Measurements from ENCODE around the gene PCYT1A.

DNA sequence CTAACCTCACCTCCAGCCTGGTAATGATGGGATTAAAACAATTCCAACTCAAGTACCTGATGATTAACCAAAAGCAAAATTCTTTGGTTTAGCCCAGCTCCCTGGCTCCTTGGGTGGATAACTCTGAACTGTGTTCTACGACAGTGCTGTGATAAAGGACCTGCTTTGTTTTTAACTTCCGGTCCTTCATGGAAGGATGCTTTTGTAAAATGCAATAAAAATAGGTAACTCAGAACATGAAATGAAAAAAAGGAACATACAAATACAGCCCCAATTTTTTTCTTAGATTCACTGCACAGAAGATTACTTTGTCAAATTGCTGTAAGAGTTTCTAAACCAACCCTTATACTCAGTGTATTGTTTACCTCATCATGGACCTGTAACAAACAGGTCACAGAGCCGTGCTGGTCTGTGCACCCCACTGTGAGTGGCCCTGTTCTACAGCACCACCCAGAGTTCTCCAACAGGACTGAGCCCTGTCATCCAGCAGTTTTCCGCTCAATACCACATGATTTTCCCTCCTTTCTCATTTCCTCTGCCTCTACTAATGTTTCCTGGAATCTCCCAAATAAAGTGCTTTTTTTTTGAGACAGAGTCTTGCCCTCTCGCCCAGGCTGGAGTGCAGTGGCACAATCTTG is 4.9 kb upstream of the PCYT1A start:
- TF ChIP-seq, protein P1, sequence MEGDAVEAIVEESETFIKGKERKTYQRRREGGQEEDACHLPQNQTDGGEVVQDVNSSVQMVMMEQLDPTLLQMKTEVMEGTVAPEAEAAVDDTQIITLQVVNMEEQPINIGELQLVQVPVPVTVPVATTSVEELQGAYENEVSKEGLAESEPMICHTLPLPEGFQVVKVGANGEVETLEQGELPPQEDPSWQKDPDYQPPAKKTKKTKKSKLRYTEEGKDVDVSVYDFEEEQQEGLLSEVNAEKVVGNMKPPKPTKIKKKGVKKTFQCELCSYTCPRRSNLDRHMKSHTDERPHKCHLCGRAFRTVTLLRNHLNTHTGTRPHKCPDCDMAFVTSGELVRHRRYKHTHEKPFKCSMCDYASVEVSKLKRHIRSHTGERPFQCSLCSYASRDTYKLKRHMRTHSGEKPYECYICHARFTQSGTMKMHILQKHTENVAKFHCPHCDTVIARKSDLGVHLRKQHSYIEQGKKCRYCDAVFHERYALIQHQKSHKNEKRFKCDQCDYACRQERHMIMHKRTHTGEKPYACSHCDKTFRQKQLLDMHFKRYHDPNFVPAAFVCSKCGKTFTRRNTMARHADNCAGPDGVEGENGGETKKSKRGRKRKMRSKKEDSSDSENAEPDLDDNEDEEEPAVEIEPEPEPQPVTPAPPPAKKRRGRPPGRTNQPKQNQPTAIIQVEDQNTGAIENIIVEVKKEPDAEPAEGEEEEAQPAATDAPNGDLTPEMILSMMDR (IDR thresholded peaks at IDR 0.05), result no peak
- TF ChIP-seq POLR2A (IDR thresholded peaks at IDR 0.05), result no peak
